ENCODE results near the gene PDZRN3.

PDZRN3 gene

DNA sequence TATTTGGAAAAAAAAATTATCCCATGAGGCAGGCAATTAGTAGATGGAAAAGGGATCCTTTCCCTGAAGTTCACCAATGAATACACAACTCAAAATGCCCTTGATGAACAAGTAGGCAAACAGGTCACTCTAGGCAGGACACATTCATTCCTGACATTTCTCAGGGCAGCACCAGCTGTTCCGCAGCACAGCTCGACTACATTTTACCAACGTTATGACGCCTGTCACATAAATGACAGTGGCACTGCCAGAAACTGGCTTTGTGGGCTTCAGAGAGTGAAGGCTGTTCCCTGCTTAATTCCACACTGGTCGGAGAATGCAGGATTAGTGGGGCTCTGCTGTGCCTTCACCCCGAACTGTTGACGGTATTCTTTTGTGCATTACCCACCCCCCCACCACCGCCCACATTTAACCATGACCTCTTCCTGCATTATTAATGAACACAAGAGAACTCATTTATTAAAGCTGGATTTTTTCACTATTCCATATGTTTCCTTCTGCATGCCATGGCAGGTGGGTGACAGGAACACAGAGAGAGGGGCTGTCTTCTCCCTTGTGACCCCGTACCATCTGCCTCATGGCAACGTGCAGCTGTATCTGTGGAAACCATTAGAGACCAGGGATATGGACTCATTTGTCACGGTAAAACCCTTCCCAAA is 197.6 kb downstream of the PDZRN3 start:
- no peak overlapping the region for H3K4me3 ChIP-seq (ENCODE audit: severe bottlenecking)
- DNase-seq (ENCODE audit: low spot score) (no peak), ATAC-seq (ENCODE audit: low read depth) (no peak)
- no peak overlapping the region for H3K27ac ChIP-seq (ENCODE audit: poor library complexity, severe bottlenecking)
- TF ChIP-seq, protein P1, sequence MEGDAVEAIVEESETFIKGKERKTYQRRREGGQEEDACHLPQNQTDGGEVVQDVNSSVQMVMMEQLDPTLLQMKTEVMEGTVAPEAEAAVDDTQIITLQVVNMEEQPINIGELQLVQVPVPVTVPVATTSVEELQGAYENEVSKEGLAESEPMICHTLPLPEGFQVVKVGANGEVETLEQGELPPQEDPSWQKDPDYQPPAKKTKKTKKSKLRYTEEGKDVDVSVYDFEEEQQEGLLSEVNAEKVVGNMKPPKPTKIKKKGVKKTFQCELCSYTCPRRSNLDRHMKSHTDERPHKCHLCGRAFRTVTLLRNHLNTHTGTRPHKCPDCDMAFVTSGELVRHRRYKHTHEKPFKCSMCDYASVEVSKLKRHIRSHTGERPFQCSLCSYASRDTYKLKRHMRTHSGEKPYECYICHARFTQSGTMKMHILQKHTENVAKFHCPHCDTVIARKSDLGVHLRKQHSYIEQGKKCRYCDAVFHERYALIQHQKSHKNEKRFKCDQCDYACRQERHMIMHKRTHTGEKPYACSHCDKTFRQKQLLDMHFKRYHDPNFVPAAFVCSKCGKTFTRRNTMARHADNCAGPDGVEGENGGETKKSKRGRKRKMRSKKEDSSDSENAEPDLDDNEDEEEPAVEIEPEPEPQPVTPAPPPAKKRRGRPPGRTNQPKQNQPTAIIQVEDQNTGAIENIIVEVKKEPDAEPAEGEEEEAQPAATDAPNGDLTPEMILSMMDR (IDR thresholded peaks at IDR 0.05; ENCODE audit: poor library complexity, severe bottlenecking) = no peak
- H3K4me1 ChIP-seq (ENCODE audit: insufficient read depth, poor library complexity, severe bottlenecking) = no peaks in the 10 kb centered on the region
- H3K36me3 ChIP-seq (ENCODE audit: low read depth) = no peaks in the 10 kb centered on the region
- no peaks in the 10 kb centered on the region for H3K9me3 ChIP-seq (ENCODE audit: severe bottlenecking)
- no peaks in the 10 kb centered on the region for H3K27me3 ChIP-seq (ENCODE audit: insufficient read depth, poor library complexity, severe bottlenecking)

DNA sequence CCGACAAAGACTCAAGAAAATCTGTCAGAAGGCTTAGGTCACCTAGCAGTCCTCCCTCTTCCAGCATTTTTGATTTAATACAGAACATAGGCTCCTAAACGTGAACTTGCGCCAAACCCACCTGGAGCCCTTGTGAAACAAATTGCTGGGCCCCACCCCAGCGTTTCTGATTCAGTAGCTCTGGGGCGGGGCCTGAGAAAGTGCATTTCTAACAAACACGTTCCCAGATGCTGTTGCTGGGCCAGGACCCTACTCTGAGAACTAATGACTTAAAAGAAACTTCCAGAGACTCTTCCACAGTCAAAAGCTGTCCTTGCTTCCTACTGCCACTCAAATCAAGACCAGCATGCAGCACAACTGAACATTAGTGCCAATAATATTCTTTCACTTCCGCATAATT is 198.1 kb downstream of the PDZRN3 start:
- no peaks in the 10 kb centered on the region for H3K9me3 ChIP-seq (ENCODE audit: severe bottlenecking)
- TF ChIP-seq, protein P1 (IDR thresholded peaks at IDR 0.05; ENCODE audit: poor library complexity, severe bottlenecking) = no peak
- no peaks in the 10 kb centered on the region for H3K27me3 ChIP-seq (ENCODE audit: insufficient read depth, poor library complexity, severe bottlenecking)
- no peak for DNase-seq (ENCODE audit: low spot score)
- no peak overlapping the region for H3K27ac ChIP-seq (ENCODE audit: poor library complexity, severe bottlenecking)
- H3K36me3 ChIP-seq (ENCODE audit: low read depth) = no peaks in the 10 kb centered on the region
- no peak overlapping the region for H3K4me3 ChIP-seq (ENCODE audit: severe bottlenecking)
- ATAC-seq (ENCODE audit: low read depth) = no peak
- H3K4me1 ChIP-seq (ENCODE audit: insufficient read depth, poor library complexity, severe bottlenecking) = no peaks in the 10 kb centered on the region

DNA sequence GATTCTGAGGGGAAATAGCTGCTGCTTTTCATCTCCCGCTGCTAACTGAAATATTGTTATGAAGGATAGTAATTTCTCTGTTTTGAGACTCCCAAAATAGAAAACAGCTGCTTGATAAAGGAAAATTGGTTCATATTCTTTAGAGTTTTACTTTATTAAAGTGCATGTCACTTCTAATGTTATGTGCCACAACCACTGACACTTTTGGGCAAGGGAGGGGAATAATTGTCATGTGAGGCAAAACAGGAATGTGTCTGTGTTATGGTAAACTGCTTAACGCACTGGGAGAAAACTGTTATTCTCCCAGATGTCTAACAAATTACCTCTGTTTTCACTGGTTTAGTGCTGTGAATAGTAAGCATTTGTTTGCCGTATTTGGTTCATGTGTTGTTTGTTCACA is 201.6 kb downstream of the PDZRN3 start:
- DNase-seq (ENCODE audit: low spot score) (no peak), ATAC-seq (ENCODE audit: low read depth) (no peak)
- Histone ChIP-seq H3K9me3 (ENCODE audit: severe bottlenecking) (no peaks in the 10 kb centered on the region), H3K36me3 (ENCODE audit: low read depth) (no peaks in the 10 kb centered on the region), H3K27me3 (ENCODE audit: insufficient read depth, poor library complexity, severe bottlenecking) (no peaks in the 10 kb centered on the region), H3K4me3 (ENCODE audit: severe bottlenecking) (no peak overlapping the region), H3K27ac (ENCODE audit: poor library complexity, severe bottlenecking) (no peak overlapping the region), H3K4me1 (ENCODE audit: insufficient read depth, poor library complexity, severe bottlenecking) (no peaks in the 10 kb centered on the region)
- TF ChIP-seq, protein P1 (IDR thresholded peaks at IDR 0.05; ENCODE audit: poor library complexity, severe bottlenecking) = no peak

DNA sequence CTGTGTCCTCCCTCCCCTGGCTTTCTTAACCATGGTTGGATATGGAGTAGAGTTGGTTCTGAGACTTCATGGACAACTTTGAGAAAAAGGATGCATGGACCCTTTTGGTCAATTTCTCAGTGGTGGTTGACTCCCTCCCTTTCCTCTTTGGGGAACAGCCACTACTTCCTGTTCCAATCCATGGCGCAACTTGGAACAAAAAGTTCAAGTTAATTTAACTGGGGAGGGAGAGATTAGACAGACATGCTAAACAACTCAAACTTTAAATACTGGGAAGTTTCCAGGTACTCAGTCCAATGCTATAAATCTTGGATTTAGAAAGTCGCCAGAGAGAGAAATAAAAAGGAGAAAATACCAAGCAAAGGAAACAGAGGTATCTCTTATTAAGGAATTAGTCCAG is 202.2 kb downstream of the PDZRN3 start:
- TF ChIP-seq, protein P1 (IDR thresholded peaks at IDR 0.05; ENCODE audit: poor library complexity, severe bottlenecking) = no peak
- H3K4me1 ChIP-seq (ENCODE audit: insufficient read depth, poor library complexity, severe bottlenecking) = no peaks in the 10 kb centered on the region
- DNase-seq (ENCODE audit: low spot score) = no peak
- H3K27ac ChIP-seq (ENCODE audit: poor library complexity, severe bottlenecking) = no peak overlapping the region
- H3K9me3 ChIP-seq (ENCODE audit: severe bottlenecking) = no peaks in the 10 kb centered on the region
- H3K36me3 ChIP-seq (ENCODE audit: low read depth) = no peaks in the 10 kb centered on the region
- H3K27me3 ChIP-seq (ENCODE audit: insufficient read depth, poor library complexity, severe bottlenecking) = no peaks in the 10 kb centered on the region
- H3K4me3 ChIP-seq (ENCODE audit: severe bottlenecking) = no peak overlapping the region
- ATAC-seq (ENCODE audit: low read depth) = no peak

DNA sequence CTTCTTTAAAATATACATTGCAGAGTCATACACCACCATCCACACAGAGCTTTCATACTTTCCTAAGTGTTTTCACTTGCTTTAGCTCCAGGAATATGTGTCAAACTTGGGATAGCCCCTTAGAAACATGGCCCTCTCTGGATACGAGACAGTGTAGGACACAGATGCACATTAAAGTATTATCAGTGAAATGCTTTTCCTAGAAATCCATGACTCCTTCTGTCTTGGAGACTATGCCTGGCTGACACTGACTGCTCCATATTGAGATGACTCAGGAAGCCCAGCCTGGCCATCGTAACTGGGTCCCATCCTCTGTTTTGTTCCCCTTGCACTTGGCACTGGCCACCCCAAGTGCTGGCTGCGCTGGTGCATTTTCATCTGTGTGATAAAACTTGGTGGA is 204.8 kb downstream of the PDZRN3 start:
- H3K4me3 ChIP-seq (ENCODE audit: severe bottlenecking) = no peak overlapping the region
- H3K27me3 ChIP-seq (ENCODE audit: insufficient read depth, poor library complexity, severe bottlenecking) = no peaks in the 10 kb centered on the region
- no peak for ATAC-seq (ENCODE audit: low read depth)
- no peak overlapping the region for H3K27ac ChIP-seq (ENCODE audit: poor library complexity, severe bottlenecking)
- no peaks in the 10 kb centered on the region for H3K9me3 ChIP-seq (ENCODE audit: severe bottlenecking)
- DNase-seq (ENCODE audit: low spot score) = no peak
- H3K4me1 ChIP-seq (ENCODE audit: insufficient read depth, poor library complexity, severe bottlenecking) = no peaks in the 10 kb centered on the region
- no peaks in the 10 kb centered on the region for H3K36me3 ChIP-seq (ENCODE audit: low read depth)
- TF ChIP-seq, protein P1 (IDR thresholded peaks at IDR 0.05; ENCODE audit: poor library complexity, severe bottlenecking) = no peak
